Measurements from ENCODE around the gene PAAF1.

GRCh38 chr11:73972187-73972586 is 95.4 kb downstream of the PAAF1 start:
- no peak for TF ChIP-seq POLR2A (IDR thresholded peaks at IDR 0.05)
- TF ChIP-seq CTCF (IDR thresholded peaks at IDR 0.05) = no peak

Data from testis (tissue), 2 donors.